ENCODE results near the gene CITED1.

Gene CITED1

GRCh38 chrX:72270316-72270866 is 35.3 kb downstream of the CITED1 start:
- DNase-seq (ENCODE audit: low spot score) = no peak

GRCh38 chrX:72269671-72270251 is 36.0 kb downstream of the CITED1 start:
- DNase-seq (ENCODE audit: low spot score) = no peak

- no peak for DNase-seq (ENCODE audit: low spot score)
Measured at GRCh38 chrX:72268597-72269365, 36.9 kb downstream of the CITED1 start.

GRCh38 chrX:72265263-72265662 is 40.5 kb downstream of the CITED1 start:
- DNase-seq (ENCODE audit: low spot score) = no peak

- no peak for DNase-seq (ENCODE audit: low spot score)
Measured at GRCh38 chrX:72262077-72262476, 43.6 kb downstream of the CITED1 start.

- no peak for DNase-seq (ENCODE audit: low spot score)
Measured at GRCh38 chrX:72260448-72260847, 45.3 kb downstream of the CITED1 start.

- DNase-seq (ENCODE audit: low spot score) = no peak
Measured at GRCh38 chrX:72258174-72258573, 47.5 kb downstream of the CITED1 start.

GRCh38 chrX:72255864-72256263 is 49.9 kb downstream of the CITED1 start:
- no peak for DNase-seq (ENCODE audit: low spot score)

GRCh38 chrX:72255445-72255844 is 50.3 kb downstream of the CITED1 start:
- DNase-seq (ENCODE audit: low spot score) = no peak

- DNase-seq (ENCODE audit: low spot score) = no peak
Measured at GRCh38 chrX:72254816-72255215, 50.9 kb downstream of the CITED1 start.

GRCh38 chrX:72253686-72254085 is 52.0 kb downstream of the CITED1 start:
- no peak for DNase-seq (ENCODE audit: low spot score)

Measured in hematopoietic multipotent progenitor cell treated with erythropoietin and hydrocortisone succinate and interleukin-3 and kit ligand, for 17 days (in vitro differentiated cells).